CMK (cell line): Measurements from ENCODE around the gene C1orf210.

Experiments
- DNase-seq: peaks from one replicate; pipeline ENCODE4 v3.0.0-alpha.2; 2010; ENCODE audit warnings: low read depth

The C1orf210 gene

DNA sequence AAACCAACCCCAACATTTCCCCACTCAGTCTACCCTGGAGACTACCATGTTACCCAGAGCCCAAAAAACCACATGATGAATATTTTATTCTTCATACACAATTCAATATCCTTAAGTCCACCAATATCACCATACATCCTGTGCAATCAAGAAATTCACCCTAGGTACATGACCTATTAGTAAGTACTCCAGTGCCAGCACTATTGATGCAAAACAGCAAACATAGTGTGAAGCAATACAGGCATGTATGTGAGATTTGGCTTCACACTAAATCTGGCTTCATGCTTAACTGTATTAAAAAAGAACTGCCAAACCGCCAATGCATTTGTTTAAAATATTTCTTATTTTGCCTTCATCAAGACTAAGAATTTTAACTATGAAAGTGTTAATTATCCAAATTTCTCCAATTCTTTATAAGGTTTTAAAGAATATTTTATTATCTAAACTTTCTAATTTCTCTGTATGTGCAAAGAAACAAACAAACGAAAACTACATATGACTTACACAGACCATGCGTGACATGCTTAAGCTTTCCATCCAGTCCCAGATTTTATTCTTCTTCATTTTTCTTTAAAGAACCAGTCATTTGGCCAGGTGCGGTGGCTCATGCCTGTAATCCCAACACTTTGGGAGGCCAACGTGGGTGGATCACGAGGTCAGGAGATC, 38.0 kb downstream of the C1orf210 start:
- no peak for DNase-seq

DNA sequence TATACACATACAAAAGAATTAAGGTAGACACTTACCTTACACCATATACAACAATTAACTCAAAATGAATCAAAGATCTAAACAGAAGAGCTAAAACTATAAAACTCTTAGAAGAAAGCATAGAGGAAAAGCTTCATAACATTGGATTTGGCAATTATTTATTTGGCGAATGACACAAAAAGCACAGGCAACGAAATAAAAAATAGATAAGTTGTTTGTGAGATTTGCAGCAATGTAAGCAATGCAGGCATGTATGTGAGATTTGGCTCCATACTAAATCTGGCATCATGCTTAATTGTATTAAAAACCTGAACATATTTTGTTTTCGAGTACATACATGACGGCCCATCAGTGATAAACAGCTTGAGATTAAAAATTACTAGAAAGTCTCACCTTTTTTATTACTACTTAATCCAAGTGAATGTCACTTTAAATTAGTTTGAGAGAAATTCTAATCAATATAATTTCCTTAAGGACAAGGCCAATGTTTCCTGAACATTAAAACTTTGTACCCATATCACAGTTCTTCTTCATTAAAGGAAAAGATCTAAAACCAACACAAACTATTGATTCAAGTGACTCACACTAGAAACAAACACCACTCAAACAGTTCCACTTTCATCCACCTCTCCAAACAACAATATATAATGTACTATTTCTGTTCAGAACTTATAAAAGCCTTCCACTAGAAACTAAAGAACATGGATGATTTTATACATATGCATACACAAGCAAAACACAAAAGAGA, 38.7 kb downstream of the C1orf210 start:
- no peak for DNase-seq

GRCh38 chr1:43243299-43243698, 42.1 kb downstream of the C1orf210 start:
- no peak for DNase-seq

DNA sequence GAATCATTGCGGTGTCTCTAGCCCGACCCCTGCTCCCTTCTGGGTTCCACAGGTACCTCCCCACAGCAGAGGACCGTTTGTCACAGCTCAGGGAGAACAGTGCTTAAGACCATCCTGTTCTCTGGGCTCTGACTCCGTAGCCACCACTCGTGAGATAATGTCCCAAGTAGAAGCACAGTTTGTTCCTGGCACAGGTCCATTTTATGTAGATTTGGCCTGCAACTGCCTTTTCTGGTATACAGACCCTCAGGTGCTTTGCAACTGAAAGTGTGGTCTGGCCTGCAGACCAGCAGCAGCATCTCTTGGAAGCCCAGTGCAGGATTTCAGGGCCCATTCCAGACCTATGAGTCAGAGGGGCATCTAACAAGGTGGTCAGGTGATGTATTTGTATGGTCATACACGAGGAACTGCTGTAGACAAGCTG, 44.0 kb downstream of the C1orf210 start:
- no peak for DNase-seq

- DNase-seq: no peak
These were observed 45.9 kb downstream of the C1orf210 start for GRCh38 chr1:43239484-43239883.

DNA sequence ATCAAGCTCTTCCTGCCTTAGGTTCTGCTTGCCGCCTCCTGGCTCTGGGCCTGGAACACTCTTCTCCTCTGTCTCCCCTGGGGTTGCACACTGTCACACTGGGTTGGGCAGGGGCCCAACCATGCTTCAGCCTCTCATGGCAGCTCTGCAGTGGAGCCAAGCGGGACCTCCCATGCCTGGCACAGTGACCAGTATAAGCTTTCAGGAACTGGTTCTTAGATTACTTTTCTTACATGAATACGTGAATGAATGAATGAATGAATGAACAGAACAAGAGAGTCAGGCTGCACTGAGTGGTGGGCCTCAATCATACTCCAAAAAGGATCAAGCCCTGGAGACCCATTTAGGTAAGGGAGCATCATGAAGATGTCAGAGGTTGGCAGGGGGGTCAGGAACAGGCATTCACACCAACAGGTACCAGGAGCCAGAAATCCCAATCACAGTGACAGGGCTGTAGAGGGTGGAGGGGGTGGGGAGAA, 46.4 kb downstream of the C1orf210 start:
- DNase-seq: no peak

GRCh38 chr1:43238085-43238484, 47.3 kb downstream of the C1orf210 start:
- DNase-seq: peak; percentile 36

DNA sequence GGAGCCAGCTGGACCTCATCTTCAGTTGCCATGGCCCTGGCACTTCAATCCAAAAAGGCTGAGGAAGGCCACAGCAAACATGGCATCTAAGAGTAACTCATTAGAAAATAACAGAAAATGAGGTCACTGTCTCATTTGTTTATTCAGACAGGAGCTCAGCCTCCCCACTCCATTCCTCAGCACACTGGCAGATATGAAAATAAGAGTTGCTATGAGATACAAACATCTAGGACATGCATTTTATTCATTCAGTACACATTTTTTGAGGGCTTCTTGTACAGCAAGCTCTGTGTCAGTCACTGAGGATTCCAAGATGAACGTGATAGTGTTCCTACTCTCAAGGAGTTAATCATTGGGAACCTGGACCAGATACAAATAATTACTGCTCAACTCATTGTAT, 48.3 kb downstream of the C1orf210 start:
- no peak for DNase-seq

GRCh38 chr1:43235451-43236121, 49.8 kb downstream of the C1orf210 start:
- DNase-seq: no peak

DNA sequence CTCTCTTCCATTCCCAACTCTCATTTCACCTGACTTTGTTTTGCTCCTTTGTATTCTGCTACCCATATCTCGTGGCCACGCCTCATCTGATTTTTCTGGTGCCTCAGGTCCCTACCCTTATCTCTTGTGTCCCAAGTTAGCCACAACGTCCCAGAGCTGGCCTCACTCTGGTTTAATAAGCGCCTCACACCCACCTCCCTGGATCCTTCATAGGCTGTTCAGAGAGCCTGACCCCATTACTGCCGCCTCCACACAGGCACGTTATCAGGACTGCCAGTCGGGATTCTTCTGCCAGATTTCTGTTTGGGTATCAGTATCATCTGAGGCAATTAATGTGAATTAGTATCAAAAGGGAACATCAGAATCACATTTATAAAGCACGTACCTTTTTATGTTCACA, 50.3 kb downstream of the C1orf210 start:
- no peak for DNase-seq

DNA sequence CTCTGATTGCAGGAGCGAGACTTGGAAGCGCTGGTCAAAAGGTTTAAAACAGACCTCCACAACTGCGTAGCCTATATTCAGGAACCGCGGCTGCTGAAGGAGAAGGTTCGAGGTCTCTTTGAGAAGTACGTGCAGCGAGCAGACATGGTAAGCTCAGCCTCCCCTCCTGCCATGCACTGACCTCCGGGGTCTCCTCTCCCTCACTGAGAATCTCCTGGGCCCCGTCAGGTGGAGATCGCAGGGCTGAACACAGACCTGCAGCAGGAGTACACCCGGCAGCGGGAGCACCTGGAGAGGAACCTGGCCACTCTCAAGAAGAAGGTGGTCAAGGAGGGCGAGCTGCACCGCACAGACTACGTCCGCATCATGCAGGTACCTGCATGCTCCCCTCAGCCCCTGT, 51.1 kb downstream of the C1orf210 start:
- DNase-seq: no peak

GRCh38 chr1:43233631-43234030, 51.8 kb downstream of the C1orf210 start:
- DNase-seq: no peak

GRCh38 chr1:43232482-43232881, 52.9 kb downstream of the C1orf210 start:
- no peak for DNase-seq

DNA sequence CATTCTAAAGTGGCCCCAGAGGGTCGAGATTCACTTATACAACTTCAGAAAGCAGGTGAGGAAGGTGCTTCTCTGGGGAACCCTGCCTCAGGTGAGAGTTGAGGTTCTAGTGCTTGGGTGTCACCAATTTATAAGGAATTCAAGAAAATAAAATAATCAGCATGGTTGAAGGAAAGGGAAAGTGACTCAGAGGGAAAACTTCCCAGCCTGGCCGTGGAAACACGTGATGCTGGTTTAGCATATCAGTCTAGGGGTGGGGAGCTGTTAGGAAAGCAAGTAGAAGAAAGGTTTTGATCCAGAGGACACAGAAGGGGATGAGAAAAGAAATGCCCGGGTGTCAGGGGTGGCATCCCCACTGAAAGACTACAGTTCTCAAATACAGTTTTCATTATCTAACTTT, 53.3 kb downstream of the C1orf210 start:
- no peak for DNase-seq
